GM13976 (cell line): ENCODE data around the gene PTPRG.

Source experiments
- DNase-seq: peaks from one replicate; pipeline ENCODE4 v3.0.0; 2012; ENCODE audit warnings: low spot score
- in situ Hi-C: fragments of 300-500 bp; cut with MboI; formaldehyde crosslinking; loops from one replicate; pipeline ENCODE4 v1.12.0; 2022; ENCODE audit warnings: low sequenced_read_pairs, mixed read lengths, inconsistent platforms; ENCODE audit not compliant: unreplicated experiment
- TF ChIP-seq, protein P1 (sequence below): IDR thresholded peaks from 2 replicates; pipeline ENCODE4 v1.5.1; 2012; ENCODE audit warnings: borderline replicate concordance, mild to moderate bottlenecking; ENCODE audit not compliant: insufficient read depth; ENCODE audit errors: extremely low read depth, missing control alignments, control extremely low read depth

PTPRG gene

GRCh38 chr3:62209101-62209500 lies 647.7 kb downstream of the PTPRG start:
- no peak for DNase-seq
- TF ChIP-seq, protein P1, sequence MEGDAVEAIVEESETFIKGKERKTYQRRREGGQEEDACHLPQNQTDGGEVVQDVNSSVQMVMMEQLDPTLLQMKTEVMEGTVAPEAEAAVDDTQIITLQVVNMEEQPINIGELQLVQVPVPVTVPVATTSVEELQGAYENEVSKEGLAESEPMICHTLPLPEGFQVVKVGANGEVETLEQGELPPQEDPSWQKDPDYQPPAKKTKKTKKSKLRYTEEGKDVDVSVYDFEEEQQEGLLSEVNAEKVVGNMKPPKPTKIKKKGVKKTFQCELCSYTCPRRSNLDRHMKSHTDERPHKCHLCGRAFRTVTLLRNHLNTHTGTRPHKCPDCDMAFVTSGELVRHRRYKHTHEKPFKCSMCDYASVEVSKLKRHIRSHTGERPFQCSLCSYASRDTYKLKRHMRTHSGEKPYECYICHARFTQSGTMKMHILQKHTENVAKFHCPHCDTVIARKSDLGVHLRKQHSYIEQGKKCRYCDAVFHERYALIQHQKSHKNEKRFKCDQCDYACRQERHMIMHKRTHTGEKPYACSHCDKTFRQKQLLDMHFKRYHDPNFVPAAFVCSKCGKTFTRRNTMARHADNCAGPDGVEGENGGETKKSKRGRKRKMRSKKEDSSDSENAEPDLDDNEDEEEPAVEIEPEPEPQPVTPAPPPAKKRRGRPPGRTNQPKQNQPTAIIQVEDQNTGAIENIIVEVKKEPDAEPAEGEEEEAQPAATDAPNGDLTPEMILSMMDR, result no peak
- in situ Hi-C loops, result no loop called here

GRCh38 chr3:62210011-62210410 lies 648.6 kb downstream of the PTPRG start:
- TF ChIP-seq, protein P1, result no peak
- in situ Hi-C loops, result no loop called here
- no peak for DNase-seq

GRCh38 chr3:62211675-62212429 lies 650.5 kb downstream of the PTPRG start:
- in situ Hi-C loops, result no loop called here
- no peak for DNase-seq
- TF ChIP-seq, protein P1, result no peak

GRCh38 chr3:62214850-62215249 lies 653.5 kb downstream of the PTPRG start:
- TF ChIP-seq, protein P1, result no peak
- in situ Hi-C loops, result no loop called here
- DNase-seq, result no peak

- in situ Hi-C loops, result no loop called here
- no peak for DNase-seq
- TF ChIP-seq, protein P1, result no peak
These were observed 659.2 kb downstream of the PTPRG start for GRCh38 chr3:62220616-62221015.

GRCh38 chr3:62225051-62225450 lies 663.7 kb downstream of the PTPRG start:
- no peak for DNase-seq
- TF ChIP-seq, protein P1, result no peak
- in situ Hi-C loops, result no loop called here
